Measurements from ENCODE around the gene CACNA2D2. TPM values are rescaled to one million over a fixed set of nuclear protein-coding genes. Genes with fewer than 3 reads are reported as not detected.

CACNA2D2 gene
- total and polyA plus RNA-seq, 2 experiments from 2014 or later = 0.87 to 1.5 TPM

DNA sequence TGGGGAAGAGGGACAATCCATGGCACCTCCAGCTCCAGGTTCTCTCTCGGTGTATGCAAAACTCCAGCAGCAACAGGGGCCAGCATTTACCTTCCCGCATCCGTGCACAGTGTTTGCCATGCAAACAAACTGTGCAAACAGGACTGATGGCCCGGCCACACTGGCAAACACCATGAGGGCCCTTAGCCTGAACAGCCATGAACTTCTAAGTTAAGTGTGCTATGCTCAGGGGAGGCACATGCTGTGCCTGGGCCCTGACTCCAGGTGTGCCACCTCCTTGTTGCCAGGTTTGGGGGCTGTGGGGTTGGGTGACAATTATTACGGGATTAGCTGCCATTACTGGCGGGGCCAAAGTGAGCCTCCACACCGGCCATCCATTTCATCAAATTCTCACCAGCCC lies 57.5 kb downstream of the CACNA2D2 start:
- no peaks in the 10 kb centered on the region for H3K9me3 ChIP-seq (ENCODE audit: low read depth)
- WGBS (ENCODE audit: low lambda C conversion rate, missing lambda C conversion rate) = 70% methylated on average over 7 of the region's 7 CpGs
- DNase-seq (ENCODE audit: low spot score) = peak; percentile 59
- H3K27ac ChIP-seq = no peak overlapping the region
- no peaks in the 10 kb centered on the region for H3K36me3 ChIP-seq (replicated peaks; ENCODE audit: insufficient read depth, low read depth)
- no peaks in the 10 kb centered on the region for H3K27me3 ChIP-seq
- H3K4me1 ChIP-seq (ENCODE audit: insufficient read depth) = peaks cover 8% of the 10 kb centered on the region
- H2AFZ ChIP-seq = no peak overlapping the region
- no peaks in the 10 kb centered on the region for H3K9me2 ChIP-seq (replicated peaks; ENCODE audit: insufficient read depth)
- TF ChIP-seq, protein P1, sequence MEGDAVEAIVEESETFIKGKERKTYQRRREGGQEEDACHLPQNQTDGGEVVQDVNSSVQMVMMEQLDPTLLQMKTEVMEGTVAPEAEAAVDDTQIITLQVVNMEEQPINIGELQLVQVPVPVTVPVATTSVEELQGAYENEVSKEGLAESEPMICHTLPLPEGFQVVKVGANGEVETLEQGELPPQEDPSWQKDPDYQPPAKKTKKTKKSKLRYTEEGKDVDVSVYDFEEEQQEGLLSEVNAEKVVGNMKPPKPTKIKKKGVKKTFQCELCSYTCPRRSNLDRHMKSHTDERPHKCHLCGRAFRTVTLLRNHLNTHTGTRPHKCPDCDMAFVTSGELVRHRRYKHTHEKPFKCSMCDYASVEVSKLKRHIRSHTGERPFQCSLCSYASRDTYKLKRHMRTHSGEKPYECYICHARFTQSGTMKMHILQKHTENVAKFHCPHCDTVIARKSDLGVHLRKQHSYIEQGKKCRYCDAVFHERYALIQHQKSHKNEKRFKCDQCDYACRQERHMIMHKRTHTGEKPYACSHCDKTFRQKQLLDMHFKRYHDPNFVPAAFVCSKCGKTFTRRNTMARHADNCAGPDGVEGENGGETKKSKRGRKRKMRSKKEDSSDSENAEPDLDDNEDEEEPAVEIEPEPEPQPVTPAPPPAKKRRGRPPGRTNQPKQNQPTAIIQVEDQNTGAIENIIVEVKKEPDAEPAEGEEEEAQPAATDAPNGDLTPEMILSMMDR (IDR thresholded peaks at IDR 0.05; ENCODE audit: poor library complexity) = no peak
- TF ChIP-seq EZH2phosphoT487 (IDR thresholded peaks at IDR 0.05; ENCODE audit: low read depth, severe bottlenecking, unreplicated experiment) (no peak), EZH2 (IDR thresholded peaks at IDR 0.05; ENCODE audit: borderline replicate concordance) (no peak)
- no peaks in the 10 kb centered on the region for H4K20me1 ChIP-seq (ENCODE audit: insufficient read depth, poor library complexity, severe bottlenecking)
- no peaks in the 10 kb centered on the region for H3K79me2 ChIP-seq
- no peak overlapping the region for H3K4me2 ChIP-seq
- no peak overlapping the region for H3K4me3 ChIP-seq

- no peak overlapping the region for H2AFZ ChIP-seq
- no peaks in the 10 kb centered on the region for H4K20me1 ChIP-seq (ENCODE audit: insufficient read depth, poor library complexity, severe bottlenecking)
- peaks cover under 1% of the 10 kb centered on the region for H3K4me1 ChIP-seq (ENCODE audit: insufficient read depth)
- no peak overlapping the region for H3K4me2 ChIP-seq
- no peaks in the 10 kb centered on the region for H3K36me3 ChIP-seq (replicated peaks; ENCODE audit: insufficient read depth, low read depth)
- TF ChIP-seq EZH2phosphoT487 (IDR thresholded peaks at IDR 0.05; ENCODE audit: low read depth, severe bottlenecking, unreplicated experiment) (no peak), EZH2 (IDR thresholded peaks at IDR 0.05; ENCODE audit: borderline replicate concordance) (no peak)
- TF ChIP-seq, protein P1 (IDR thresholded peaks at IDR 0.05; ENCODE audit: poor library complexity) = no peak
- DNase-seq (ENCODE audit: low spot score) = no peak
- H3K9me3 ChIP-seq (ENCODE audit: low read depth) = no peaks in the 10 kb centered on the region
- no peaks in the 10 kb centered on the region for H3K27me3 ChIP-seq
- no peaks in the 10 kb centered on the region for H3K9me2 ChIP-seq (replicated peaks; ENCODE audit: insufficient read depth)
- H3K27ac ChIP-seq = no peak overlapping the region
- H3K79me2 ChIP-seq = no peaks in the 10 kb centered on the region
- WGBS (ENCODE audit: low lambda C conversion rate, missing lambda C conversion rate) = 89% methylated on average over 2 of the region's 2 CpGs
- H3K4me3 ChIP-seq = no peak overlapping the region
These were observed 58.7 kb downstream of the CACNA2D2 start for GRCh38 chr3:50444782-50445181.

GRCh38 chr3:50444213-50444612 lies 59.2 kb downstream of the CACNA2D2 start:
- TF ChIP-seq EZH2phosphoT487 (IDR thresholded peaks at IDR 0.05; ENCODE audit: low read depth, severe bottlenecking, unreplicated experiment) = no peak
- TF ChIP-seq, protein P1 (IDR thresholded peaks at IDR 0.05; ENCODE audit: poor library complexity) = no peak

More at GRCh38 chr3:50444213-50444612, 59.2 kb downstream of the CACNA2D2 start:
- Histone ChIP-seq H4K20me1 (ENCODE audit: insufficient read depth, poor library complexity, severe bottlenecking) (no peaks in the 10 kb centered on the region), H3K9me2 (replicated peaks; ENCODE audit: insufficient read depth) (no peaks in the 10 kb centered on the region), H3K4me1 (ENCODE audit: insufficient read depth) (no peaks in the 10 kb centered on the region), H2AFZ (no peak overlapping the region), H3K4me2 (no peak overlapping the region), H3K9me3 (ENCODE audit: low read depth) (no peaks in the 10 kb centered on the region), H3K36me3 (replicated peaks; ENCODE audit: insufficient read depth, low read depth) (no peaks in the 10 kb centered on the region), H3K27me3 (no peaks in the 10 kb centered on the region), H3K79me2 (no peaks in the 10 kb centered on the region), H3K4me3 (no peak overlapping the region), H3K27ac (no peak overlapping the region)
- DNase-seq (ENCODE audit: low spot score) = no peak
- 97% methylated on average over 5 of the region's 5 CpGs for WGBS (ENCODE audit: low lambda C conversion rate, missing lambda C conversion rate)
